GM18511 (cell line): ENCODE results near the gene MYO5B.
A peak's percentile ranks its signal among the peaks of the same experiment; 100 is the strongest.

Experiments
- ATAC-seq: cut with Tn5 transposase; IDR thresholded peaks from one replicate; pipeline ENCODE4 v1.9.1; 2021; ENCODE audit warnings: mild to moderate bottlenecking, moderate library complexity; ENCODE audit not compliant: unreplicated experiment

The MYO5B gene

GRCh38 chr18:49934457-49934856, 260.5 kb downstream of the MYO5B start:
- ATAC-seq, result peak; percentile 89

GRCh38 chr18:49933530-49934128, 261.3 kb downstream of the MYO5B start:
- ATAC-seq, result no peak

- no peak for ATAC-seq
Measured at GRCh38 chr18:49931760-49932159, 263.2 kb downstream of the MYO5B start.

DNA sequence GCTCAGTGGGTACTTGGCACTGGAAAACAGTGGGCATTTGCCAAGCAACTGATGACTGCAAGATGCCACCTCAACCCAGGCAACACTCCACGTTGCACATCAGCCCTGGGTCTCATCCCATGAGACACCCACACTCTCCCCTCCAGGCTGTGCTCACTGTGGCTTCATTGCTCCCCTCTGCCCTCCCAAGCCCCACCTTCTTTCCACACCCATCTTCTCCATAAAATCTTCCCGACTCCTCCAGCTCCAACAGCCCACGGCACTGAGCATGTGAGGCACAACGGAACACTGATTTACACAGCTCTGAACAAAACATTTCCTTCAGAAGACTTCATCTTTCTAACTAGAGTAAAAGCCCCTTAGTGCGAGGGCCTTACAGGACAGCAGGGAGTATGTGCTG, 263.8 kb downstream of the MYO5B start:
- no peak for ATAC-seq

- ATAC-seq, result no peak
Measured at GRCh38 chr18:49926106-49926745, 268.7 kb downstream of the MYO5B start.

- ATAC-seq, result no peak
Measured at GRCh38 chr18:49924293-49924983, 270.5 kb downstream of the MYO5B start.

GRCh38 chr18:49922228-49922627, 272.7 kb downstream of the MYO5B start:
- ATAC-seq, result no peak

- ATAC-seq, result no peak
Measured at GRCh38 chr18:49921318-49921985, 273.5 kb downstream of the MYO5B start.

GRCh38 chr18:49920731-49921130, 274.2 kb downstream of the MYO5B start:
- peak; percentile 60 for ATAC-seq

- ATAC-seq, result no peak
Measured at GRCh38 chr18:49917742-49918141, 277.2 kb downstream of the MYO5B start.

DNA sequence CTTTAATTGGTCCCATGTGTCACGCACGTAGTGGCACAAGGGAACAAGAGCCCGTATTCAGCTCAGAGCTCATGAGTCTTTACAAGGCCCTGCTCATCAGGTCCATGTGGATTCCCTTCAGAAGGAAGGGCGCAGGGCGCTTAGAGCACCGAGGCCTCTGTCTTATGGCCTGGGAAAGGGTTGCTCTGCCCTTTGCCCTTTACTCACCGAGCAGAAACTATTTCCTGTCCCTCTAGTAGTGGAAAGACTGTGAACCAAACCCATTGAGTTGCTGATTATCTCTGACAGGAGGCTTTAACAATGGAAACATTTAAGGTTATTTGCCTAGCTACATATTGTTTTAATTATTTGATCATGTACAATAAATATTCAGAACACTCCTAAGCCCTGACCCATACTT, 279.6 kb downstream of the MYO5B start:
- ATAC-seq, result no peak

GRCh38 chr18:49913221-49913620, 281.7 kb downstream of the MYO5B start:
- no peak for ATAC-seq

DNA sequence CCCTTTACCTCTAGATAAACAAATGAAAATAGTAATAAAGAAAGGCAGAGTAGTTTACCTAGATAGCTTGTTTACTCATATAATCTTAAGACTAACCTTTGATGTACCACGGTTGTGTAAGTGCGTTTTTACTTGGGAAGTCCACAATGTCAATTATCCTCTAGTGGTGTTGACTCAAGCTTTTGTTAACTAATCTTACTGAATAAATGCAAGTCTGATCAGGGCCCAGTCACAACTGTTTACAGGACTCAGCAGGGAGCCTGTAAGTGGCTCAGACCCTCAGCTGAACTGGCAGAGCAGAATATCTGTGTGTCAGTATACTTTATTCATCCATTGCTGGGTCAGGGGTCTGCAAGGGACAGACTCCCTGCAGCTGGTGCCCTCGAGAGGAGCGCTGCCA, 283.5 kb downstream of the MYO5B start:
- no peak for ATAC-seq

DNA sequence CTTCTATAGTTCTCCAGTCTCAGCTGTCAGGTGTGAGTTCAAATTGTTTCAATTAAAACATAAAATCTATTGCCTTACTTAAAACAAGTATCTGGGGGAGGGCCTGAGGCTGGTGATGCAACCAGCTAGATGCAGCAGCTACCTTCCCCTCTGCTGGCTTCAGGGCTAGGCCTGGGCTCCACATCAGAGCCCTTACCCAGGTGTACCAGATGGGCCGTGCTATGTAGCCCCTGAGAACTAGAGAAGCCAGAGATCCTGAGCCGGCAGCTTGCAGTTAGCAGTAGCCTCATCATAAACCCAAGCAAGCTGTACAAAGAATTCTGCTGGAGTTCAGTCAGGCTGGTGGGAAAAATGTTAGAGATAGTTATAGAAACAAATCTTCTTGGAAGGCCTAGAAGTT, 284.0 kb downstream of the MYO5B start:
- no peak for ATAC-seq

DNA sequence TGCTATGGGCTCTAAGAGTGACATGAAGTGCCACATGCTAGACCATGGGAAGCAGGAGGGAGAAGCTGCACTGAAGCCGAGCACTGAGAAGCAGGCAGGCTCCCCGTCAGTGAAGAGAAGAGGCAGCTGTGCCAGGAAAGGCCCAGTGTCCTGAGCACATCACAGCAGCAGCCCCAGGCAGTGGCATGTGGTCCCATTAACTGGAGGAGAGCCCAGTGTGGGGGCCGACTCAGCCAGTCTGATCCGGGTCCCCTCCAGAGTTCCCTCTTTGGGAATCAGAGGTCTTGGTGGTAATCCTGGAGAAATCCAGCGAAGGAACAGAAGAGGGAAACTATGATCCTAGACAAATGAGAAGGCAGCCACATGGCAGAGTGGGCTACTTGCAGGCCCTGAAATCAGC, 284.9 kb downstream of the MYO5B start:
- no peak for ATAC-seq

DNA sequence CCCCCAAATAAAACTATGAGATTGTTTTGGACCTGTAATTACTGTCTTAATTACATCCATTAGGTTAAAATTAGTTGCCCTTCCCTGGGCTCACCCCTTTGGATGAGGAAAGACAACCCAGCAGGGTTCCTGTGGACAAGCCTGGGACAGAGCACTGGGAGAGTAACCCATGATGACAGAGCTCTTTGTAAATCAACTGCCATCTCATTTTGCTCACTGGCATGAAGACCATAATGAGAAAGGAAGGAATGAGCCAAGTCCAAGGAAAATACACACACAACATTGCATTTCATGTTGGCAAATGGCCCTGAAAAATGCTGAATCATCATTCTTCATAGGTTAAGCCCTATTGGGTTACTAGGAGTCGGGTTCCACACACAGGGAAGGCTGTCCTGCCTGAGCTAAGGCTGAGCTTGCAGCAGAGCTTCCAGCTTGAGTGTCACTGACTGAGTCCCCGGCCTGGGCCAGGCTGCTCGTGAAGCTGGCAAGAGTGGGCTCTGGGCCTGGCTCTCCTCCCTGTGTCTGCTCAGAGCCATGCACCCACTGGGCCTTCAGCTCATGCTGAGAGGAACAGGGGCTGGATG, 287.5 kb downstream of the MYO5B start:
- no peak for ATAC-seq

DNA sequence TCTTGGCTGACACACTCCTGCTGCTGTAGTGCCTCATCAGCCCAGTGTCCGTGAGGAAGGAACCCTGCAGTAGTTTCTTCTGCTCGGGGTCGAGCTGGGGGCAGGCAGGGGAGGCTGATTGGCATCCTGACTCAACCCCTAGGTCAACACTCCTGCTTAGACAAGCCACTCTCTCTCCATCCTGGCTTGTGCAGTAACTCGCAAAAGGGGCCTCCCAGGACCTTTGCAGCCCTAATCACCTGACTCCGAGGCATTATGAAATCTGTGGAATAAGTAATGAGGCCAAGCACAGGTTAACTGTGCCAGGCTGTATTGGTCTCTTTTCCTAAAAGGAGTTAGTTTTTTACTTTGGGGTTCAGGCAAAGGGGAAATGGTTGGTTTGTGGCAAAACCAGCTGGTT, 289.2 kb downstream of the MYO5B start:
- ATAC-seq, result no peak

GRCh38 chr18:49904871-49905555, 289.9 kb downstream of the MYO5B start:
- ATAC-seq, result no peak

DNA sequence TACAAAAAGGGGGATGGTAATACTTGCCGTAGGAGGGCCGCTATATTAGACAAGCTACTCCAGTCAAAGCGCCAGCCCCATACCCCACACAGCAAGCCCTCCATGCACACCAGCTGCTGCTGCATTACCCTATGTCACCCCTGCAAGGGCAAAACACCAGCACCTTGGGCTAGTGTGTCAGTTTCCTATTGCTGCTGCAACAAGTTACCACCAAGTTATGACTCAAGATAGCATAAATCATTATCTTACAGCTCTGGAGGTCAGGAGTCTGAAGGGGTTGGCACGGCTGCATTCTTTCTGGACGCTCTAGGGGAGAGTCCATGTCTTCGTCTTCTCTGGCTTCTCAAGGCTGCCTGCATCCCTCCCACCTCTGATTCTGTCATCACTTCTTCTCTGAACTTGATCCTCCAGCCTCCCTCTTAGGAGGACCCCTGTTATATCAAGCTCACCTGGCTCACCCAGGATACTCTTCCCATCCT, 293.0 kb downstream of the MYO5B start:
- no peak for ATAC-seq

GRCh38 chr18:49899657-49900330, 295.2 kb downstream of the MYO5B start:
- ATAC-seq, result no peak
